ENCODE data around the gene MYO5C.

GRCh38 chr15:52294881-52295420 lies 653 bp downstream of the MYO5C start:
- no peak for TF ChIP-seq CTCF (IDR thresholded peaks at IDR 0.05)
- no peak for TF ChIP-seq POLR2A (IDR thresholded peaks at IDR 0.05; ENCODE audit: low read depth)
